ENCODE measurements around the gene XAB2. TPM values are rescaled to one million over a fixed set of nuclear protein-coding genes. Genes with fewer than 3 reads are reported as not detected.
A peak's percentile ranks its signal among the peaks of the same experiment; 100 is the strongest.
"Not testable (repeated sequence)": the region's sequence is repeated elsewhere in the genome, so short reads cannot be mapped to it uniquely, and the experiment has no call there.

The XAB2 gene
- total RNA-seq, 1 experiment from 2014 or later: 84.4 TPM

DNA sequence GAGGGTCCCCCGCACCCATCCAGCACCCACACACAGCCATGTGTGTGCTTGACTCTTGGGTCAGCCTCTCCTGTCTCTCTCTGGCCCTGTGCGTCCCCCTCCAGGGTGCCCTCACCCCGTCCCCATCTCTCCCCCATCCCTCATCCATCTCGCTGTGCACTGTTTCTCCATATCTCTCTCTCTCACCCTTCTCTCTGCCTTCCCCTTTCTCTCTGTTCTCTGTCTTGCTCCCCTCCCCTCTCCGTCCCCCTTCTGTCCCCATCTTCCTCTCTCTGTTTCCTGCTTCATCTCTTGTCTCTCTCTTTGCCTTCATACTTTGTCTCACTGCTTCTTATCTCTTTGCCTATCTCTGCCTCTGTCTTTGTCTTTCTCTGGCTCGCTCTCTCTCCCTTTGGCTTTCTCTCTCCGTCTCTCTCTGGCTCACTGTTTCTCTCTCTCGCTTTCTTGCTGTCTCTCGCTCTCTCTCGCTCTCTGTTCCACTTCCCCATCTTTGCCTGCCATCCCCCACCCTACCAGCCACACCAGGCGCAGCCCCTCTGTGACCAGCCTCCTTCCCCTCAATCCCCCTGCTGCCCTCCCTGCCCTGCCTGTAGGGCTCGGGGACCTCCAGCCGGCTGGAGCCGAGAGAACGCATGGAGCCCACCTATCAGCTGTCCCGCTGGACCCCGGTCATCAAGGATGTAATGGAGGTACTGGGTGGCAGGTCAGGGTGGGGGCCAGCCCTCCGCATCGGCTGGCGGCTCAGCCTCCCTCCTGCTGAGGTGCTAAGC is 16.5 kb upstream of the XAB2 start:
- CTCF ChIA-PET: no interaction called here
- intact Hi-C loops (cut with micrococcal nuclease): no loop called here
- Histone ChIP-seq H3K27ac (ENCODE audit: low read length) (no peak overlapping the region), H3K4me3 (ENCODE audit: low read length) (no peak overlapping the region), H3K9me3 (ENCODE audit: low read length) (no peaks in the 10 kb centered on the region), H3K27me3 (ENCODE audit: low read length) (no peaks in the 10 kb centered on the region), H3K9me2 (replicated peaks; ENCODE audit: low read length) (no peaks in the 10 kb centered on the region), H3K36me3 (ENCODE audit: low read depth, low read length) (peaks cover 7% of the 10 kb centered on the region; the same call in 1 of the 2 replicates), H2AFZ (ENCODE audit: low read length) (no peak overlapping the region), H3K9ac (ENCODE audit: low read length) (no peak overlapping the region), H3K4me1 (ENCODE audit: insufficient read depth, low read length) (no peaks in the 10 kb centered on the region), H4K20me1 (ENCODE audit: low read length) (no peaks in the 10 kb centered on the region), H3F3A (ENCODE audit: low read length, unreplicated experiment) (no peaks in the 10 kb centered on the region), H3K4me2 (ENCODE audit: low read length) (no peak overlapping the region), H3K79me2 (ENCODE audit: low read length) (no peaks in the 10 kb centered on the region)
- POLR2A ChIA-PET (ENCODE audit: unreplicated experiment): no interaction called here
- TF ChIP-seq, protein P1, sequence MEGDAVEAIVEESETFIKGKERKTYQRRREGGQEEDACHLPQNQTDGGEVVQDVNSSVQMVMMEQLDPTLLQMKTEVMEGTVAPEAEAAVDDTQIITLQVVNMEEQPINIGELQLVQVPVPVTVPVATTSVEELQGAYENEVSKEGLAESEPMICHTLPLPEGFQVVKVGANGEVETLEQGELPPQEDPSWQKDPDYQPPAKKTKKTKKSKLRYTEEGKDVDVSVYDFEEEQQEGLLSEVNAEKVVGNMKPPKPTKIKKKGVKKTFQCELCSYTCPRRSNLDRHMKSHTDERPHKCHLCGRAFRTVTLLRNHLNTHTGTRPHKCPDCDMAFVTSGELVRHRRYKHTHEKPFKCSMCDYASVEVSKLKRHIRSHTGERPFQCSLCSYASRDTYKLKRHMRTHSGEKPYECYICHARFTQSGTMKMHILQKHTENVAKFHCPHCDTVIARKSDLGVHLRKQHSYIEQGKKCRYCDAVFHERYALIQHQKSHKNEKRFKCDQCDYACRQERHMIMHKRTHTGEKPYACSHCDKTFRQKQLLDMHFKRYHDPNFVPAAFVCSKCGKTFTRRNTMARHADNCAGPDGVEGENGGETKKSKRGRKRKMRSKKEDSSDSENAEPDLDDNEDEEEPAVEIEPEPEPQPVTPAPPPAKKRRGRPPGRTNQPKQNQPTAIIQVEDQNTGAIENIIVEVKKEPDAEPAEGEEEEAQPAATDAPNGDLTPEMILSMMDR (conservative IDR thresholded peaks at IDR 0.05; ENCODE audit: low read depth, low read length): no peak
- TF ChIP-seq EZH2 (IDR thresholded peaks at IDR 0.05; ENCODE audit: low read length, unreplicated experiment): no peak
- TF ChIP-seq EZH2phosphoT487 (IDR thresholded peaks at IDR 0.05; ENCODE audit: borderline replicate concordance, low read length): no peak
- ATAC-seq (no peak), DNase-seq (no peak)
- BruUV-seq (replicated peaks): no TSS peak

DNA sequence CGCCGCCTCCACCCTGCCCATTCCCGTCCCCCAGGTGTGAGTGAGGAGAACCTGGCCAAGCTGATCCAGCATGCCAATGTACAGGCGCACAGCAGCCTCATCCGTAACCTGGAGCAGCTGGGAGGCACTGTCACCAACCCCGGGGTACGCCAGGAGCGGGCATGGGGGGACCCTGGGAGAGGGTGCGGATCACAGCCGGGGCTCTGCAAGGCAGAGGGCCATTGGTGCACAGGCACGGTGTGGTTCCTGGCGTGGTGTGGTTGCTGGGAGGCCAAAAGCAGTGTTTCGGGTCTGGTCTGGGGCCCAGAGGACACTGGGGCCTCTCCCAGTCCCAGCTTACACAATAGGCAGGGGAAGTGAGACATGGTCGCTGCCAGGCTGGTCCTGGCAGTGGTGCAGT is 15.8 kb upstream of the XAB2 start:
- Histone ChIP-seq H3K4me2 (ENCODE audit: low read length) (no peak overlapping the region), H3K79me2 (ENCODE audit: low read length) (no peaks in the 10 kb centered on the region), H3K9ac (ENCODE audit: low read length) (no peak overlapping the region), H3K9me3 (ENCODE audit: low read length) (no peaks in the 10 kb centered on the region), H2AFZ (ENCODE audit: low read length) (no peak overlapping the region), H4K20me1 (ENCODE audit: low read length) (no peaks in the 10 kb centered on the region), H3F3A (ENCODE audit: low read length, unreplicated experiment) (no peaks in the 10 kb centered on the region), H3K36me3 (ENCODE audit: low read depth, low read length) (peaks cover 7% of the 10 kb centered on the region; the same call in 1 of the 2 replicates), H3K9me2 (replicated peaks; ENCODE audit: low read length) (no peaks in the 10 kb centered on the region), H3K4me1 (ENCODE audit: insufficient read depth, low read length) (no peaks in the 10 kb centered on the region), H3K4me3 (ENCODE audit: low read length) (no peak overlapping the region), H3K27me3 (ENCODE audit: low read length) (no peaks in the 10 kb centered on the region), H3K27ac (ENCODE audit: low read length) (no peak overlapping the region)
- intact Hi-C loops (cut with micrococcal nuclease): no loop called here
- POLR2A ChIA-PET (ENCODE audit: unreplicated experiment): no interaction called here
- DNase-seq (no peak), ATAC-seq (no peak)
- TF ChIP-seq, protein P1 (conservative IDR thresholded peaks at IDR 0.05; ENCODE audit: low read depth, low read length): no peak
- TF ChIP-seq EZH2 (IDR thresholded peaks at IDR 0.05; ENCODE audit: low read length, unreplicated experiment) (no peak), EZH2phosphoT487 (IDR thresholded peaks at IDR 0.05; ENCODE audit: borderline replicate concordance, low read length) (no peak)
- no TSS peak for BruUV-seq (replicated peaks)
- CTCF ChIA-PET: interaction anchor here (0.7 kb wide), 1 partner anchor 36 kb away, joined by 3 read pairs; the partner anchor contains the start of gene TRAPPC5

DNA sequence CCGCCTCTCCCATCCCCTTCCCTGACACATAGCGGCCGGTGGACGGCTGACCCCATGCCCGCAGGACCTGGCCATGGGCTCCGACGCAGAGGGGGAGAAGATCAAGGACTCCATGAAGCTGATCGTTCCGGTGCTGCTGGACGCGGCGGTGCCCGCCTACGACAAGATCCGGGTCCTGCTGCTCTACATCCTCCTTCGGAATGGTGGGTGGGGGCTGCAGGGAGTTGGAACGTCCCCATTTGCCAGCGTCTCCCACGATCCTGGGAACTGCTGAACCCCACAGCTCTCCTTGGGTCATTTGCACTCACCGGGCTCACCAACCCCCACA is 15.2 kb upstream of the XAB2 start:
- intact Hi-C loops (cut with micrococcal nuclease): no loop called here
- ChIA-PET POLR2A (ENCODE audit: unreplicated experiment) (no interaction called here), CTCF (no interaction called here)
- H3K4me3 ChIP-seq (ENCODE audit: low read length): no peak overlapping the region
- ATAC-seq (no peak), DNase-seq (no peak)
- H3K9ac ChIP-seq (ENCODE audit: low read length): no peak overlapping the region
- TF ChIP-seq EZH2 (IDR thresholded peaks at IDR 0.05; ENCODE audit: low read length, unreplicated experiment) (no peak), EZH2phosphoT487 (IDR thresholded peaks at IDR 0.05; ENCODE audit: borderline replicate concordance, low read length) (no peak)
- TF ChIP-seq, protein P1 (conservative IDR thresholded peaks at IDR 0.05; ENCODE audit: low read depth, low read length): no peak
- no peaks in the 10 kb centered on the region for H3K9me3 ChIP-seq (ENCODE audit: low read length)
- no peak overlapping the region for H3K27ac ChIP-seq (ENCODE audit: low read length)
- no peaks in the 10 kb centered on the region for H3K27me3 ChIP-seq (ENCODE audit: low read length)
- H3K4me1 ChIP-seq (ENCODE audit: insufficient read depth, low read length): no peaks in the 10 kb centered on the region
- H2AFZ ChIP-seq (ENCODE audit: low read length): no peak overlapping the region
- H3F3A ChIP-seq (ENCODE audit: low read length, unreplicated experiment): no peaks in the 10 kb centered on the region
- peaks cover under 1% of the 10 kb centered on the region; the same call in 1 of the 2 replicates for H3K79me2 ChIP-seq (ENCODE audit: low read length)
- H3K36me3 ChIP-seq (ENCODE audit: low read depth, low read length): peaks cover 7% of the 10 kb centered on the region; the same call in 1 of the 2 replicates
- no peaks in the 10 kb centered on the region for H3K9me2 ChIP-seq (replicated peaks; ENCODE audit: low read length)
- H3K4me2 ChIP-seq (ENCODE audit: low read length): no peak overlapping the region
- H4K20me1 ChIP-seq (ENCODE audit: low read length): no peaks in the 10 kb centered on the region
- BruUV-seq (replicated peaks): no TSS peak

DNA sequence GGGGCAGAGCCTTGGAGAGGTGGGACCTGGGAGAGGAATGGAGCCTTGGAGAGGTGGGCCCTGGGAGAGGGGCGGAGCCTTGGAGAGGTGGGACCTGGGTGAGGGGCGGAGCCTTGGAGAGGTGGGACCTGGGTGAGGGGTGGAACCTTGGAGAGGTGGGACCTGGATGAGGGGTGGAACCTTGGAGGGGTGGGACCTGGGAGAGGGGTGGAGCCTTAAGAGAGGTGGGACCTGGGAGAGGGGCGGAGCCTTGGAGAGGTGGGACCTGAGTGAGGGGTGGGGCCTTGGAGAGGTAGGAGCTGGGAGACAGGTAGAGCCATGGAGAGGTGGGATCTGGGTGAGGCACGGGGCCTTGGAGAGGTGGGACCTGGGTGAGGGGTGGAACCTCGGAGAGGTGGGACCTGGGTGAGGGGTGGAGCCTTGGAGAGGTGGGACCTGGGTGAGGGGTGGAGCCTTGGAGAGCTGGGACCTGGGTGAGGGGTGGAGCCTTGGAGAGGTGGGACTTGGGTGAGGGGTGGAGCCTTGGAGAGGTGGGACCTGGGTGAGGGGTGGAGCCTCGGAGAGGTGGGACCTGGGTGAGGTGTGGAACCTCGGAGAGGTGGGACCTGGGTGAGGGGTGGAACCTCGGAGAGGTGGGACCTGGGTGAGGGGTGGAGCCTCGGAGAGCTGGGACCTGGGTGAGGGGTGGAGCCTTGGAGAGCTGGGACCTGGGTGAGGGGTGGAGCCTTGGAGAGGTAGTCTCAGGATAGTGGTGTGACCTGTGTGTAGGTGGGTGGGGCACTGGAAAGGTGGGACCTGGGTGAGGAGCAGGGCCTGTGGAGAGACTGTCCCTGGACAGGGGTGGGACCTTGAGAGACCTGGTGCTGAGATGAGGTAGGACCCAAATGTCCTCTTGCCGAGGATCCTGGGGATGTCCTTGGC is 14.5 kb upstream of the XAB2 start:
- ATAC-seq: not testable (repeated sequence)

More for the DNA sequence above, 14.5 kb upstream of the XAB2 start:
- BruUV-seq (replicated peaks); CTCF ChIA-PET; H3K4me1 ChIP-seq (ENCODE audit: insufficient read depth, low read length); H3K4me2 ChIP-seq (ENCODE audit: low read length); H3K27ac ChIP-seq (ENCODE audit: low read length); H3K4me3 ChIP-seq (ENCODE audit: low read length); H3F3A ChIP-seq (ENCODE audit: low read length, unreplicated experiment); H2AFZ ChIP-seq (ENCODE audit: low read length); H3K9ac ChIP-seq (ENCODE audit: low read length); H3K9me3 ChIP-seq (ENCODE audit: low read length); H3K79me2 ChIP-seq (ENCODE audit: low read length); H4K20me1 ChIP-seq (ENCODE audit: low read length); H3K36me3 ChIP-seq (ENCODE audit: low read depth, low read length); H3K27me3 ChIP-seq (ENCODE audit: low read length); intact Hi-C loops (cut with micrococcal nuclease); H3K9me2 ChIP-seq (replicated peaks; ENCODE audit: low read length): not testable (repeated sequence)
- peak; percentile 74 for DNase-seq
- POLR2A ChIA-PET (ENCODE audit: unreplicated experiment): interaction anchor here (0.6 kb wide), 2 partner anchors 11 to 277 kb away, joined by 4 to 26 read pairs; partner anchors contain the start of genes PCP2 and SNAPC2

Data from PC-3 (cell line).